H9 (cell line): ENCODE results near the gene BLOC1S3. TPM values are rescaled to one million over a fixed set of nuclear protein-coding genes. Genes with fewer than 3 reads are reported as not detected.

ENCODE experiments used
- DNase-seq: peaks from one replicate; pipeline ENCODE4 v3.0.0-alpha.2; 2017
- H2AFZ ChIP-seq: one replicate; pipeline ENCODE4 v1.6.1; 2013; ENCODE audit warnings: mild to moderate bottlenecking, low read length, control low read depth, moderate library complexity
- H2AK5ac ChIP-seq: 2 replicates; pipeline ENCODE4 v1.6.1; 2013; ENCODE audit warnings: low read length, control low read depth, mixed read lengths; ENCODE audit not compliant: insufficient read length
- H2BK120ac ChIP-seq: one replicate; pipeline ENCODE4 v1.6.1; 2013; ENCODE audit warnings: low read depth, mild to moderate bottlenecking, low read length, control low read depth, inconsistent platforms; ENCODE audit not compliant: poor library complexity, severe bottlenecking
- H2BK12ac ChIP-seq: 2 replicates; pipeline ENCODE4 v1.6.1; 2013; ENCODE audit warnings: low read length, control low read depth, mixed read lengths, low read depth; ENCODE audit not compliant: insufficient read length
- H2BK15ac ChIP-seq: 2 replicates; pipeline ENCODE4 v1.6.1; 2013; ENCODE audit warnings: low read depth, low read length, control low read depth
- H2BK20ac ChIP-seq: one replicate; pipeline ENCODE4 v1.6.1; 2013; ENCODE audit warnings: low read depth, mild to moderate bottlenecking, low read length, control low read depth, inconsistent platforms; ENCODE audit not compliant: poor library complexity, severe bottlenecking
- H2BK5ac ChIP-seq: 2 replicates; pipeline ENCODE4 v1.6.1; 2013; ENCODE audit warnings: low read length, control low read depth, mixed read lengths; ENCODE audit not compliant: insufficient read length
- H3K14ac ChIP-seq: 2 replicates; pipeline ENCODE4 v1.6.1; 2013; ENCODE audit warnings: low read length, control low read depth; ENCODE audit not compliant: insufficient read depth
- H3K18ac ChIP-seq: 2 replicates; pipeline ENCODE4 v1.6.1; 2013; ENCODE audit warnings: low read depth, mild to moderate bottlenecking, mixed read lengths, low read length, control low read depth; ENCODE audit not compliant: insufficient read length
- H3K23ac ChIP-seq: 2 replicates; pipeline ENCODE4 v1.6.1; 2013; ENCODE audit warnings: low read length, control low read depth, mixed read lengths, low read depth; ENCODE audit not compliant: insufficient read length
- H3K23me2 ChIP-seq: 2 replicates; pipeline ENCODE4 v1.6.1; 2013; ENCODE audit warnings: low read depth, mild to moderate bottlenecking, mixed read lengths, low read length, control low read depth; ENCODE audit not compliant: insufficient read length, poor library complexity, severe bottlenecking
- H3K27ac ChIP-seq: 2 replicates; pipeline ENCODE4 v1.5.1; 2013; ENCODE audit warnings: low read length, control low read depth, mixed read lengths, low read depth; ENCODE audit not compliant: insufficient read length
- H3K27me3 ChIP-seq: 2 replicates; pipeline ENCODE4 v1.6.1; 2013; ENCODE audit warnings: low read length, control low read depth, inconsistent platforms; ENCODE audit not compliant: insufficient read depth
- H3K4ac ChIP-seq: 2 replicates; pipeline ENCODE4 v1.6.1; 2013; ENCODE audit warnings: low read depth, mild to moderate bottlenecking, control low read depth, inconsistent platforms, low read length, moderate library complexity
- H3K4me1 ChIP-seq: 2 replicates; pipeline ENCODE4 v1.6.1; 2013; ENCODE audit warnings: low read length, control low read depth, inconsistent platforms; ENCODE audit not compliant: insufficient read depth
- H3K4me2 ChIP-seq: 2 replicates; pipeline ENCODE4 v1.6.1; 2013; ENCODE audit warnings: low read length, control low read depth, mixed read lengths; ENCODE audit not compliant: insufficient read length, insufficient read depth
- H3K56ac ChIP-seq: 2 replicates; pipeline ENCODE4 v1.6.1; 2013; ENCODE audit warnings: low read depth, mild to moderate bottlenecking, mixed read lengths, low read length, control low read depth; ENCODE audit not compliant: insufficient read length
- H3K79me1 ChIP-seq: 2 replicates; pipeline ENCODE4 v1.6.1; 2013; ENCODE audit warnings: low read depth, mild to moderate bottlenecking, moderate library complexity, low read length, control low read depth, inconsistent platforms; ENCODE audit not compliant: insufficient read depth, poor library complexity, severe bottlenecking
- H3K79me2 ChIP-seq: 2 replicates; pipeline ENCODE4 v1.6.1; 2013; ENCODE audit warnings: low read length, control low read depth, inconsistent platforms; ENCODE audit not compliant: insufficient read depth
- H3K9ac ChIP-seq: 2 replicates; pipeline ENCODE4 v1.6.1; 2013; ENCODE audit warnings: low read length, control low read depth, mixed read lengths; ENCODE audit not compliant: insufficient read length; ENCODE audit errors: extremely low read depth
- H3K9me3 ChIP-seq: one replicate; pipeline ENCODE4 v1.6.1; 2013; ENCODE audit warnings: low read depth, low read length, inconsistent platforms; ENCODE audit not compliant: control insufficient read depth
- H3T11ph ChIP-seq: one replicate; pipeline ENCODE4 v1.6.1; 2013; ENCODE audit warnings: mild to moderate bottlenecking, low read length, control low read depth, inconsistent platforms
- H4K20me1 ChIP-seq: one replicate; pipeline ENCODE4 v1.6.1; 2013; ENCODE audit not compliant: control insufficient read depth, insufficient read length, insufficient read depth
- H4K5ac ChIP-seq: 2 replicates; pipeline ENCODE4 v1.6.1; 2013; ENCODE audit warnings: low read depth, mild to moderate bottlenecking, mixed read lengths, low read length, control low read depth; ENCODE audit not compliant: insufficient read length
- H4K8ac ChIP-seq: replicated peaks from 2 replicates; pipeline ENCODE4 v1.6.1; 2013; ENCODE audit warnings: low read length, control low read depth, mixed read lengths, low read depth; ENCODE audit not compliant: insufficient read length
- H4K91ac ChIP-seq: 2 replicates; pipeline ENCODE4 v1.6.1; 2013; ENCODE audit warnings: low read depth, mild to moderate bottlenecking, moderate library complexity, mixed read lengths, low read length, control low read depth; ENCODE audit not compliant: insufficient read length
- H3K27ac Mint-ChIP-seq, 3 experiments: 2 replicates in 2 of 3; 3 replicates in 1 of 3; pipeline ENCODE4 v1.8.0; 2020 to 2021; ENCODE audit warnings: mixed read lengths in 3 of 3, mild to moderate bottlenecking in 1 of 3, moderate library complexity in 1 of 3
- H3K27me3 Mint-ChIP-seq: 2 replicates; pipeline ENCODE4 v1.8.0; 2021; ENCODE audit warnings: low read depth, mild to moderate bottlenecking, moderate library complexity, mixed read lengths
- H3K36me3 Mint-ChIP-seq, 3 experiments: 2 replicates in 2 of 3; 3 replicates in 1 of 3; pipeline ENCODE4 v1.8.0; 2020 to 2021; ENCODE audit warnings: low read depth in 3 of 3, mixed read lengths in 3 of 3; ENCODE audit not compliant: insufficient read depth in 1 of 3
- H3K4me1 Mint-ChIP-seq, 2 experiments: 2 replicates each; pipeline ENCODE4 v1.8.0; 2020; ENCODE audit warnings: mixed read lengths in 2 of 2
- H3K4me3 Mint-ChIP-seq, 2 experiments: 2 replicates in 1 of 2; 3 replicates in 1 of 2; pipeline ENCODE4 v1.8.0; 2020 to 2021; ENCODE audit warnings: mild to moderate bottlenecking in 2 of 2, mixed read lengths in 2 of 2, moderate library complexity in 1 of 2
- H3K9me3 Mint-ChIP-seq, 2 experiments: 2 replicates in 1 of 2; 3 replicates in 1 of 2; pipeline ENCODE4 v1.8.0; 2020; ENCODE audit warnings: mild to moderate bottlenecking in 2 of 2, mixed read lengths in 2 of 2, moderate library complexity in 1 of 2
- WGBS: extraction: QIAGEN DNeasy Blood & Tissue Kit; methylation state at CpG from one replicate; pipeline ENCODE4 v1.1.7; 2013; ENCODE audit warnings: missing lambda C conversion rate, low lambda C conversion rate, mixed read lengths; ENCODE audit not compliant: insufficient read length; ENCODE audit errors: extremely low coverage; 5-methylcytosine and 5-hydroxymethylcytosine counted together
- total RNA-seq: library from RNA; stranded (reverse); gene quantifications from 2 replicates; pipeline ENCODE4 v1.2.1, GENCODE V29; 2021
- TF ChIP-seq, protein P1 (sequence below): fragments of 200-600 bp; sonication (generic); conservative IDR thresholded peaks from 3 replicates; pipeline ENCODE4 v1.8.0; 2021; ENCODE audit warnings: antibody characterized with exemption, mild to moderate bottlenecking

The BLOC1S3 gene
- total RNA-seq, 1 experiment from 2014 or later = 9.2 TPM

DNA sequence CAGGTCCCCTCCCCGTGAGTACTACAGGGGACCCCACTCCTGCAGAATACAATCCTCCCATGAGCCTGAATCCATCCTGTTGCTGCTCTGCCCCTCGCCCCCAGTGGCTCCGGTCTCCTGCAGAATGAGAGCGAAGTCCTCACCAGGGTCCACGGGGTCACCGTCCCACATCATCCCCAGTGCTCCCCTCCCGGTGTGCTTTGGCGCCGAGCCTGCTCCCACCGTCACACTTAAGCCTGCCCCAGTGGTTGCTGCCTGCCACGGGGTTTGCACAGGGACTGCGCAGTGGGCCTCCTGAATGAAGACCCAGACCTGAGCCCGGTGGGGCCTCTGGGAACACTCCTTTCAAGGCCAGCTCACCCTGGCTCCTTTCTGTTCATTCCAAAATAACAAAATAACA, 48.3 kb upstream of the BLOC1S3 start:
- Histone ChIP-seq H3K4me1 (no peaks in the 10 kb centered on the region; the same call in 1 of the 2 replicates), H2BK120ac (no peak overlapping the region), H2BK5ac (no peak overlapping the region), H2AFZ (no peak overlapping the region), H4K8ac (no peak overlapping the region), H4K91ac (no peak overlapping the region), H3K79me2 (no peaks in the 10 kb centered on the region; the same call in 1 of the 2 replicates), H3K23ac (no peak overlapping the region), H3K23me2 (peaks cover 4% of the 10 kb centered on the region), H3K18ac (no peak overlapping the region), H3K4ac (no peak overlapping the region), H4K5ac (no peak overlapping the region), H4K20me1 (no peaks in the 10 kb centered on the region), H2AK5ac (no peak overlapping the region), H3T11ph (no peak overlapping the region), H3K56ac (no peak overlapping the region), H2BK12ac (no peak overlapping the region), H3K14ac (no peak overlapping the region), H3K4me2 (no peak overlapping the region), H3K9ac (no peak overlapping the region), H2BK20ac (no peak overlapping the region), H3K79me1 (peaks cover 3% of the 10 kb centered on the region), H2BK15ac (no peak overlapping the region), H3K27ac (no peak overlapping the region), H3K9me3 (no peaks in the 10 kb centered on the region), H3K27me3 (no peaks in the 10 kb centered on the region)
- H3K9me3 Mint-ChIP-seq = no peaks in the 10 kb centered on the region
- H3K36me3 Mint-ChIP-seq = no peaks in the 10 kb centered on the region; a peak in 2 of 7 replicates
- no peak overlapping the region for H3K4me3 Mint-ChIP-seq
- DNase-seq = no peak
- peaks cover 25 to 30% of the 10 kb centered on the region in 2 experiments for H3K4me1 Mint-ChIP-seq
- TF ChIP-seq, protein P1, sequence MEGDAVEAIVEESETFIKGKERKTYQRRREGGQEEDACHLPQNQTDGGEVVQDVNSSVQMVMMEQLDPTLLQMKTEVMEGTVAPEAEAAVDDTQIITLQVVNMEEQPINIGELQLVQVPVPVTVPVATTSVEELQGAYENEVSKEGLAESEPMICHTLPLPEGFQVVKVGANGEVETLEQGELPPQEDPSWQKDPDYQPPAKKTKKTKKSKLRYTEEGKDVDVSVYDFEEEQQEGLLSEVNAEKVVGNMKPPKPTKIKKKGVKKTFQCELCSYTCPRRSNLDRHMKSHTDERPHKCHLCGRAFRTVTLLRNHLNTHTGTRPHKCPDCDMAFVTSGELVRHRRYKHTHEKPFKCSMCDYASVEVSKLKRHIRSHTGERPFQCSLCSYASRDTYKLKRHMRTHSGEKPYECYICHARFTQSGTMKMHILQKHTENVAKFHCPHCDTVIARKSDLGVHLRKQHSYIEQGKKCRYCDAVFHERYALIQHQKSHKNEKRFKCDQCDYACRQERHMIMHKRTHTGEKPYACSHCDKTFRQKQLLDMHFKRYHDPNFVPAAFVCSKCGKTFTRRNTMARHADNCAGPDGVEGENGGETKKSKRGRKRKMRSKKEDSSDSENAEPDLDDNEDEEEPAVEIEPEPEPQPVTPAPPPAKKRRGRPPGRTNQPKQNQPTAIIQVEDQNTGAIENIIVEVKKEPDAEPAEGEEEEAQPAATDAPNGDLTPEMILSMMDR = no peak
- H3K27ac Mint-ChIP-seq = 0 out of 7 replicates have a peak overlapping the region, but pooled peaks of 1 of the 3 experiments have one; percentile 57
- no peaks in the 10 kb centered on the region for H3K27me3 Mint-ChIP-seq
- WGBS = no CpG with 5 or more reads among the region's 13 CpGs
